Endothelial cell of umbilical vein (primary cell): ENCODE measurements around the gene VAV3. TPM values are rescaled to one million over a fixed set of nuclear protein-coding genes. Genes with fewer than 3 reads are reported as not detected.

Source experiments
- BruUV-seq: library from RNA; stranded (reverse); fragments of 400-500 nt; replicated peaks from 2 replicates; lab custom pipeline; 2021; lab: Mats Ljungman, UMichigan
- CTCF ChIA-PET: fragments of 300-600, 350-600 bp; sonication (Branson Sonifier 250); formaldehyde crosslinking; loops from one replicate; lab custom pipeline; 2021; ENCODE audit warnings: antibody characterized with exemption, inconsistent platforms; lab: Charles Lee
- POLR2A ChIA-PET: fragments of 300-600, 350-600 bp; sonication (Branson Sonifier 250); formaldehyde crosslinking; loops from one replicate; lab custom pipeline; 2021; ENCODE audit warnings: antibody characterized with exemption, inconsistent platforms; lab: Charles Lee
- DNase-seq: peaks from one replicate; pipeline ENCODE4 v3.0.0-alpha.2; 2011; ENCODE audit warnings: low read depth, low spot score
- FAIRE-seq: peaks from 2 replicates; lab custom pipeline; 2011; peaks lifted over from hg19 to GRCh38; lab: Jason Lieb, UNC
- H2AFZ ChIP-seq: 2 replicates; pipeline ENCODE4 v1.6.0; 2012; ENCODE audit warnings: low read depth, low read length, control low read depth, inconsistent platforms
- H3K27ac ChIP-seq: 2 replicates; pipeline ENCODE4 v1.5.1; 2011; ENCODE audit warnings: low read depth, mild to moderate bottlenecking, control low read depth, low read length, moderate library complexity; ENCODE audit not compliant: insufficient read depth
- H3K27me3 ChIP-seq, 2 experiments: 2 replicates each; pipeline versions ENCODE4 v1.6.0 to v1.6.1; 2011; ENCODE audit warnings: low read length in 2 of 2, mixed read lengths in 1 of 2; ENCODE audit not compliant: control insufficient read depth in 2 of 2, insufficient read depth in 2 of 2
- H3K36me3 ChIP-seq, 2 experiments: 2 replicates in 1 of 2; 3 replicates in 1 of 2; pipeline ENCODE4 v1.5.1; 2011; ENCODE audit warnings: low read length in 2 of 2, mild to moderate bottlenecking in 1 of 2, moderate library complexity in 1 of 2; ENCODE audit not compliant: control insufficient read depth in 2 of 2, insufficient read depth in 2 of 2; ENCODE audit errors: extremely low read depth in 1 of 2
- H3K4me1 ChIP-seq: 3 replicates; pipeline ENCODE4 v1.5.1; 2011; ENCODE audit warnings: mild to moderate bottlenecking, low read length; ENCODE audit not compliant: control insufficient read depth, insufficient read depth; ENCODE audit errors: extremely low read depth
- H3K4me2 ChIP-seq: 2 replicates; pipeline ENCODE4 v1.6.1; 2011; ENCODE audit warnings: low read length, control low read depth, mixed read lengths; ENCODE audit not compliant: insufficient read depth
- H3K4me3 ChIP-seq, 3 experiments: fragments of 200-600 bp in 1 of 3; sonication (generic), shearing (Covaris generic) in 1 of 3; replicated peaks in 1 of 3; 2 replicates each; pipeline ENCODE4 v1.5.1; 2011 to 2016; ENCODE audit warnings: control low read depth in 3 of 3, low read length in 3 of 3, mild to moderate bottlenecking in 2 of 3, inconsistent platforms in 1 of 3, low read depth in 1 of 3, moderate library complexity in 1 of 3; ENCODE audit not compliant: insufficient read depth in 1 of 3
- H3K79me2 ChIP-seq: 2 replicates; pipeline ENCODE4 v1.6.0; 2012; ENCODE audit warnings: low read length, inconsistent platforms; ENCODE audit not compliant: control insufficient read depth, insufficient read depth
- H3K9ac ChIP-seq: replicated peaks from 2 replicates; pipeline ENCODE3; 2011; ENCODE audit warnings: low read length, control low read depth; ENCODE audit not compliant: insufficient read depth; ENCODE audit errors: extremely low read depth
- H3K9me1 ChIP-seq: replicated peaks from 3 replicates; pipeline ENCODE4 v1.6.0; 2011; ENCODE audit warnings: mild to moderate bottlenecking, low read length; ENCODE audit not compliant: control insufficient read depth, insufficient read depth; ENCODE audit errors: extremely low read depth
- H3K9me3 ChIP-seq: replicated peaks from 2 replicates; pipeline ENCODE4 v1.5.1; 2012; ENCODE audit warnings: low read length, inconsistent platforms; ENCODE audit not compliant: control insufficient read depth, insufficient read depth
- H4K20me1 ChIP-seq: replicated peaks from 2 replicates; pipeline ENCODE3; 2011; ENCODE audit warnings: mild to moderate bottlenecking, low read length; ENCODE audit not compliant: control insufficient read depth, insufficient read depth; ENCODE audit errors: extremely low read depth
- CTCF ChIP-seq, 2 donors: IDR thresholded peaks; 1 replicate in 1 of 2; 2 replicates in 1 of 2; pipeline ENCODE4 v1.5.1; 2011; ENCODE audit warnings: low read length in 2 of 2, mild to moderate bottlenecking in 2 of 2, moderate library complexity in 2 of 2, control low read depth in 1 of 2, inconsistent platforms in 1 of 2, low read depth in 1 of 2; ENCODE audit not compliant: insufficient read depth in 1 of 2; ENCODE audit errors: extremely low read depth in 1 of 2
- EZH2 ChIP-seq: IDR thresholded peaks from 2 replicates; pipeline ENCODE4 v1.6.1; 2012; ENCODE audit warnings: borderline replicate concordance, low read depth, mild to moderate bottlenecking, moderate library complexity, low read length, inconsistent platforms; ENCODE audit not compliant: severe bottlenecking
- FOS ChIP-seq: IDR thresholded peaks from 2 replicates; pipeline ENCODE4 v1.6.1; 2011; ENCODE audit warnings: mild to moderate bottlenecking, low read length, moderate library complexity, borderline replicate concordance; ENCODE audit not compliant: insufficient read depth
- GATA2 ChIP-seq: IDR thresholded peaks from 2 replicates; pipeline ENCODE4 v1.7.0; 2011; ENCODE audit warnings: low read depth, mild to moderate bottlenecking, moderate library complexity, mixed read lengths, low read length; ENCODE audit not compliant: insufficient read length, insufficient read depth
- JUN ChIP-seq: IDR thresholded peaks from 2 replicates; pipeline ENCODE4 v1.6.1; 2011; ENCODE audit warnings: borderline replicate concordance, low read depth; ENCODE audit not compliant: insufficient read length, insufficient read depth
- MAX ChIP-seq: IDR thresholded peaks from 2 replicates; pipeline ENCODE4 v1.6.1; 2011; ENCODE audit not compliant: insufficient read depth, insufficient read length
- MYC ChIP-seq: IDR thresholded peaks from one replicate; pipeline ENCODE4 v1.6.1; 2011; ENCODE audit warnings: mild to moderate bottlenecking, low read depth, low read length
- POLR2A ChIP-seq: IDR thresholded peaks from 2 replicates; pipeline ENCODE4 v1.6.1; 2012; ENCODE audit warnings: low read depth, mild to moderate bottlenecking, control low read depth, low read length
- POLR2AphosphoS5 ChIP-seq: IDR thresholded peaks from 2 replicates; pipeline ENCODE4 v1.6.1; 2012; ENCODE audit warnings: low read depth, mild to moderate bottlenecking, control low read depth, low read length, moderate library complexity; ENCODE audit not compliant: insufficient read depth
- dilution Hi-C: fragments of 300-500 bp; cut with MboI; formaldehyde crosslinking; loops from one replicate; pipeline ENCODE4 v1.15.0; 2019; ENCODE audit warnings: low sequenced_read_pairs; ENCODE audit not compliant: extremely low pct_ligation_motif_present
- intact Hi-C: fragments of 100-400 bp; cut with micrococcal nuclease; formaldehyde crosslinking; loops from one replicate; pipeline ENCODE4 v1.10.0; 2022
- polyA plus RNA-seq, 4 experiments: library from polyadenylated mRNA; depleted of rRNA in 3 of 4; stranded (reverse) in 3 of 4; unstranded in 1 of 4; fragments of >200 nt; gene quantifications; 2 replicates each; pipeline versions ENCODE4 v1.2.1 to v1.2.3, GENCODE V29; 2011 to 2012; ENCODE audit warnings: missing spikeins in 1 of 4
- total RNA-seq: library from RNA; stranded (reverse); gene quantifications from 2 replicates; pipeline ENCODE4 v1.2.3, GENCODE V29; 2021

The VAV3 gene
- total and polyA plus RNA-seq, 2 donors (not counting 3 experiments of a cell fraction or from before 2014, with no cell fraction given) = 0.18 to 1.5 TPM

- CTCF ChIA-PET = interaction anchor here (1.4 kb wide), 1 partner anchor 14 kb away, joined by 3 read pairs; no protein-coding TSS in a partner anchor
Observed at GRCh38 chr1:107934578-107934977, 30.4 kb downstream of the VAV3 start.

GRCh38 chr1:107933736-107934135, 31.2 kb downstream of the VAV3 start:
- no peaks in the 10 kb centered on the region for H3K9me3 ChIP-seq
- H3K79me2 ChIP-seq = no peaks in the 10 kb centered on the region
- dilution Hi-C loops = no loop called here
- H3K4me1 ChIP-seq = peaks cover 20% of the 10 kb centered on the region
- H3K4me3 ChIP-seq = no peak overlapping the region
- ChIA-PET CTCF (interaction anchor here (1.4 kb wide), 1 partner anchor 13 kb away, joined by 3 read pairs; no protein-coding TSS in a partner anchor), POLR2A (no interaction called here)
- H2AFZ ChIP-seq = no peak overlapping the region
- H3K9ac ChIP-seq = no peak overlapping the region
- TF ChIP-seq JUN (no peak), POLR2AphosphoS5 (no peak), FOS (no peak), EZH2 (no peak), CTCF (IDR thresholded peaks at IDR 0.05; ENCODE audit: extremely low read depth in 1 of 2, insufficient read depth in 1 of 2, low read depth in 1 of 2, low read length in 2 of 2) (no peak), MAX (no peak), POLR2A (no peak), MYC (no peak), GATA2 (no peak)
- no peak overlapping the region for H3K27ac ChIP-seq
- no peaks in the 10 kb centered on the region for H4K20me1 ChIP-seq
- no peaks in the 10 kb centered on the region for H3K36me3 ChIP-seq
- FAIRE-seq (no peak), DNase-seq (no peak)
- BruUV-seq = no TSS peak
- intact Hi-C loops = no loop called here
- H3K4me2 ChIP-seq = no peak overlapping the region
- H3K27me3 ChIP-seq = no peaks in the 10 kb centered on the region
- no peaks in the 10 kb centered on the region for H3K9me1 ChIP-seq

More at GRCh38 chr1:107934578-107934977, 30.4 kb downstream of the VAV3 start:
- H3K27ac ChIP-seq = no peak overlapping the region
- dilution Hi-C loops = no loop called here
- FAIRE-seq = no peak
- H4K20me1 ChIP-seq = no peaks in the 10 kb centered on the region
- intact Hi-C loops = no loop called here
- no peaks in the 10 kb centered on the region for H3K9me3 ChIP-seq
- no peak for DNase-seq
- H3K79me2 ChIP-seq = no peaks in the 10 kb centered on the region
- BruUV-seq = no TSS peak
- H3K4me3 ChIP-seq = no peak overlapping the region
- no peaks in the 10 kb centered on the region for H3K9me1 ChIP-seq
- H2AFZ ChIP-seq = no peak overlapping the region
- H3K36me3 ChIP-seq = no peaks in the 10 kb centered on the region
- POLR2A ChIA-PET = no interaction called here
- H3K4me2 ChIP-seq = no peak overlapping the region
- TF ChIP-seq MAX (no peak), JUN (no peak)
- H3K4me1 ChIP-seq = peaks cover 20% of the 10 kb centered on the region
- no peak overlapping the region for H3K9ac ChIP-seq
- H3K27me3 ChIP-seq = no peaks in the 10 kb centered on the region
